Skeletal muscle tissue (tissue), 4 donors: ENCODE measurements around the gene SACS. TPM values are rescaled to one million over a fixed set of nuclear protein-coding genes. Genes with fewer than 3 reads are reported as not detected.

Source experiments
- H3K27ac ChIP-seq: one replicate; pipeline ENCODE4 v1.7.0; 2013; ENCODE audit warnings: mild to moderate bottlenecking, low read depth, low read length, inconsistent platforms
- H3K27me3 ChIP-seq, 3 donors: one replicate each; pipeline ENCODE4 v1.7.0; 2013; ENCODE audit warnings: low read length in 3 of 3; ENCODE audit not compliant: control insufficient read depth in 3 of 3, insufficient read depth in 3 of 3
- H3K36me3 ChIP-seq, 3 donors: one replicate each; pipeline ENCODE4 v1.7.0; 2013; ENCODE audit warnings: low read length in 3 of 3; ENCODE audit not compliant: control insufficient read depth in 3 of 3, insufficient read depth in 3 of 3
- H3K4me1 ChIP-seq, 3 donors: one replicate each; pipeline ENCODE4 v1.7.0; 2013; ENCODE audit warnings: low read length in 3 of 3, mild to moderate bottlenecking in 3 of 3; ENCODE audit not compliant: control insufficient read depth in 3 of 3, insufficient read depth in 3 of 3
- H3K4me3 ChIP-seq, 3 donors: one replicate each; pipeline ENCODE4 v1.7.0; 2013; ENCODE audit warnings: low read length in 3 of 3
- H3K9ac ChIP-seq, 3 donors: one replicate each; pipeline ENCODE4 v1.7.0; 2013; ENCODE audit warnings: low read length in 3 of 3, mild to moderate bottlenecking in 3 of 3, moderate library complexity in 2 of 3, low read depth in 1 of 3
- H3K9me3 ChIP-seq, 3 donors: one replicate each; pipeline ENCODE4 v1.7.0; 2013; ENCODE audit warnings: low read length in 3 of 3; ENCODE audit not compliant: control insufficient read depth in 3 of 3
- total RNA-seq: library from RNA; depleted of rRNA; stranded (reverse); fragments of >200 nt; gene quantifications from one replicate; pipeline ENCODE4 v1.2.3, GENCODE V29; 2014
- donor health status: Osteomylitis.

Gene SACS
- total RNA-seq, 1 donor from 2014 or later, result 102 TPM

GRCh38 chr13:23375001-23375971 is 58.2 kb downstream of the SACS start:
- Histone ChIP-seq H3K36me3 (peaks cover 5 to 9% (median 6%) of the 10 kb centered on the region in 3 donors), H3K4me3 (peak overlapping the region; percentile 74 to 86 (median 83)), H3K4me1 (peaks cover 28 to 61% (median 33%) of the 10 kb centered on the region in 3 donors), H3K9me3 (no peaks in the 10 kb centered on the region), H3K27ac (peak overlapping the region; percentile 86), H3K27me3 (no peaks in the 10 kb centered on the region), H3K9ac (peak overlapping the region; percentile 78 to 85 (median 80))

GRCh38 chr13:23372264-23372906 is 61.1 kb downstream of the SACS start:
- peak overlapping the region in 1 of 3 donors; percentile 24 for H3K4me3 ChIP-seq
- no peak overlapping the region for H3K27ac ChIP-seq
- no peaks in the 10 kb centered on the region for H3K27me3 ChIP-seq
- no peaks in the 10 kb centered on the region for H3K9me3 ChIP-seq
- H3K36me3 ChIP-seq, result peaks cover 12 to 19% (median 13%) of the 10 kb centered on the region in 3 donors
- H3K9ac ChIP-seq, result no peak overlapping the region
- H3K4me1 ChIP-seq, result peaks cover 13 to 35% (median 16%) of the 10 kb centered on the region in 3 donors

GRCh38 chr13:23367907-23368306 is 65.6 kb downstream of the SACS start:
- H3K4me1 ChIP-seq, result peaks cover 2 to 9% (median 3%) of the 10 kb centered on the region in 3 donors
- no peak overlapping the region for H3K27ac ChIP-seq
- no peaks in the 10 kb centered on the region for H3K9me3 ChIP-seq
- no peak overlapping the region for H3K4me3 ChIP-seq
- H3K9ac ChIP-seq, result no peak overlapping the region
- H3K27me3 ChIP-seq, result no peaks in the 10 kb centered on the region
- peaks cover 24 to 51% (median 49%) of the 10 kb centered on the region in 3 donors for H3K36me3 ChIP-seq

GRCh38 chr13:23365652-23366051 is 67.8 kb downstream of the SACS start:
- H3K4me3 ChIP-seq, result no peak overlapping the region
- peaks cover 21 to 54% (median 54%) of the 10 kb centered on the region in 3 donors for H3K36me3 ChIP-seq
- H3K27me3 ChIP-seq, result no peaks in the 10 kb centered on the region
- no peak overlapping the region for H3K27ac ChIP-seq
- no peak overlapping the region for H3K9ac ChIP-seq
- no peaks in the 10 kb centered on the region for H3K9me3 ChIP-seq
- peaks cover 0 to 6% (median 3%) of the 10 kb centered on the region in 3 donors for H3K4me1 ChIP-seq

GRCh38 chr13:23359882-23360281 is 73.6 kb downstream of the SACS start:
- Histone ChIP-seq H3K9ac (no peak overlapping the region), H3K4me1 (peaks cover 0 to 6% (median 3%) of the 10 kb centered on the region in 3 donors), H3K9me3 (no peaks in the 10 kb centered on the region), H3K36me3 (peaks cover 27 to 54% (median 41%) of the 10 kb centered on the region in 3 donors), H3K4me3 (no peak overlapping the region), H3K27me3 (no peaks in the 10 kb centered on the region), H3K27ac (no peak overlapping the region)

GRCh38 chr13:23357349-23357748 is 76.2 kb downstream of the SACS start:
- H3K9me3 ChIP-seq, result no peaks in the 10 kb centered on the region
- H3K27me3 ChIP-seq, result no peaks in the 10 kb centered on the region
- peaks cover 26 to 53% (median 40%) of the 10 kb centered on the region in 3 donors for H3K36me3 ChIP-seq
- no peak overlapping the region for H3K9ac ChIP-seq
- H3K4me1 ChIP-seq, result peaks cover 0 to 6% (median 3%) of the 10 kb centered on the region in 3 donors
- H3K4me3 ChIP-seq, result no peak overlapping the region
- no peak overlapping the region for H3K27ac ChIP-seq

- no peaks in the 10 kb centered on the region for H3K9me3 ChIP-seq
- H3K4me3 ChIP-seq, result no peak overlapping the region
- H3K27me3 ChIP-seq, result no peaks in the 10 kb centered on the region
- H3K36me3 ChIP-seq, result peaks cover 26 to 58% (median 38%) of the 10 kb centered on the region in 3 donors
- no peak overlapping the region for H3K27ac ChIP-seq
- H3K9ac ChIP-seq, result no peak overlapping the region
- H3K4me1 ChIP-seq, result no peaks in the 10 kb centered on the region
These were observed 77.1 kb downstream of the SACS start for GRCh38 chr13:23356368-23356767.

- H3K9ac ChIP-seq, result no peak overlapping the region
- no peaks in the 10 kb centered on the region for H3K9me3 ChIP-seq
- no peak overlapping the region for H3K4me3 ChIP-seq
- H3K27me3 ChIP-seq, result no peaks in the 10 kb centered on the region
- peaks cover 26 to 56% (median 44%) of the 10 kb centered on the region in 3 donors for H3K36me3 ChIP-seq
- no peaks in the 10 kb centered on the region for H3K4me1 ChIP-seq
- no peak overlapping the region for H3K27ac ChIP-seq
These were observed 79.0 kb downstream of the SACS start for GRCh38 chr13:23354520-23354919.

- no peak overlapping the region for H3K27ac ChIP-seq
- no peak overlapping the region for H3K9ac ChIP-seq
- H3K36me3 ChIP-seq, result peaks cover 26 to 55% (median 46%) of the 10 kb centered on the region in 3 donors
- H3K4me1 ChIP-seq, result peaks cover 7 to 13% (median 12%) of the 10 kb centered on the region in 3 donors
- no peaks in the 10 kb centered on the region for H3K9me3 ChIP-seq
- H3K27me3 ChIP-seq, result no peaks in the 10 kb centered on the region
- H3K4me3 ChIP-seq, result no peak overlapping the region
These were observed 81.3 kb downstream of the SACS start for GRCh38 chr13:23352161-23352560.
